NCI-H510A treated with DMSO at 0.1 percent for 48 hours (cell line): ENCODE data around the gene BOK.

Experiments used
- DNase-seq: peaks from one replicate; lab custom pipeline; 2025; lab: John Stamatoyannopoulos, UW

The BOK gene

GRCh38 chr2:241601841-241602240 is 43.3 kb downstream of the BOK start:
- DNase-seq, result peak; percentile 19

DNA sequence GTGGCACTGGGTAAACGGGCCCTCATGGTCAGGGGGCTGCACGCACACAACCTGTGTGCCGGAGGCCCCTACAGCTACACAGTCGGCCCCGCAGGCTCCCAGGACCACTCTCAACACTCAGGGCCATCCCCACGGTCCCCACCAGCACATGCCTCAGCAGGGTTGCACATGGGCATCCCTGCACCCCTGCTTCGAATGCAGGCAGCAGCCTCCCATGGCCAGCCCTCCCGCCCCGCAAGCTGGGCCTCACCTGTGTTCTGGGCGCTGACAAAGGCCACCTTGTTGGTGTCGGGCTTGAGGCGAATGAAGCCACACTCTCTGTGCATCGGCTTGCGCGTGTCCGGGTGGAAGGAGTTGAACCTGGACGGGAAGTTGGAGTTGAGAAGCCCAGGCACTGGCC is 44.2 kb downstream of the BOK start:
- DNase-seq, result no peak

DNA sequence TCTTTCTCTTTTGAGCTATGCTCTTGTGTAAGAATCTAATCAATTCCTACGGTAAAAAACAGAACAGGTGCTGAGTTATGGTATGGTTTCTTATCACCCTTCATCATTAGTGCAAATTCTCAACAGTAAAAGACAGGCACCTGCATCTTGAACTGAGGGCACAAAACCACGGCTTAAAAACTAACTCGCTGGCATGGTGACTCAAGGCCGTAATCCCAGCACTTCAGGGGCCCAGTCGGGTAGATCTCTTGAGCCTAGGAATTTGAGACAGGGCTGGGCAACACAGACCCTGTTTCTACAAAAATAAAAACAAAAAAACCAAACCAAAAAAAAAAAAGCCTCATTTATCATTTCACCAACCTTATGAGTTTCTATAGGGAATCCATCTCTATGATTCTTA is 45.1 kb downstream of the BOK start:
- DNase-seq, result no peak

GRCh38 chr2:241606186-241606585 is 47.6 kb downstream of the BOK start:
- no peak for DNase-seq

GRCh38 chr2:241607162-241607885 is 48.8 kb downstream of the BOK start:
- DNase-seq, result no peak

DNA sequence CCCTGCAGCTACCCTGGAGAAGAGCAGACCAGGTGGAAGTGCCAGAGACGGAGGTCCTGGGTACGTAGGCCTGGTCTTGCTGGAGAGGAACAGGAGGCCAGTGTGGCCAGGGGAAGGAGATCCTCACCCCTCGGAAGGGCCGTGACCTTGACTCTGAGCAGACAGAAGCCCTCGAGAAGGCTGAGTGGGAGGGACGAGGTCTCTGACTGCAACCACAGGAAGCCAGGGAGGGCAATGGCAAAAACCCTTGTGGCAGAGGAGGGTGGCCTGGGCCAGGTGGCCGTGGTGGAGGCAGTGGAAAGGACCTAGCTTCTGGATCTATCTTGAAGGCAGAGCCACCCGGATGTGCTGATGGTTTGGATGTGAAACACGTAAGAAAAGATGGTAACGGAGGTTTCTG is 50.3 kb downstream of the BOK start:
- DNase-seq, result no peak

DNA sequence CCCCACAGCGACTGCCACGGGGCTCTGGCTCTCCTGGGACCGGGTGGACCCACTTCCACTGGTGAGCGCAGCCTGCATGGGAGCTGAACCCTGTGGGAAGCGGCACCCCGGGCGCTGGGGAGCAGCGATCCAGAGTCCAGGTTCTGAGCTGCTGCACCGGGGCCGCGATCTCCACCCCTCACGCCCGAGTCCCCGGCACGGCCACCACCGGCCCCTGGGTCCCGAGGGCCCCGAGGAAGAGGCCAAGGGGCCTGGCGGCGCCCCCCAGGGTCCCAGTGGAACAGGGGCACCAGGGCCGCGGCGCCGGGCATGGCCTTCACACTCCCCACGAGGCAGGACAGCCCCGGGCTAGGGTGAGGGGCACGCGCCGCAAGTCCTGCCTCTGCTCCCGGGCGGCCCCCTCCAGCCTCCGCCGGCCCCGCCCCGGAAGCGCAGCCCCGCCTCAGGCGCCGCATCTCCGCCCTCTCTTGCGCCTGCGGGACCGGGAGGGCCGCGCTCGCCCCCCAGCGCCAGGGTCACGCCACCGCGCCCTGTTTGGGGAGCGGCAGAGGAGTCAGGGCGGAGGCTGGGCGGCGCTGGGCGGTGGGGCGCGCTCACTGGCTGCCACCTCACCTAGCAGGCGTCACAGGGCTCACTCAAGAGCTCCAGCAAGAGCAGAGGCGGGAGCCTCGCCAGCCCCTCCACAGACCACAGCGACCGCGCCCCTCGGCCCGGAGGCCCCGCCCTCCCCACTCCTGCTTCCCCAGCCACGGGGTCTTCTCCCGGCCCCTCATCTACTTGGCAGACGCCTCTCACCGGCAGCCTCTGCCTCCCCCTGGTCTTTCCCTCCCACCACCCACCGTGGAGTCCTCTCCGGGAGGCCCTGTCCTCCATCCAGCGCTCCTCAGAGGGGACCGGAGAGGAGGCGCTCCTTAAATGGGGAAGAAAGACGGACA is 51.6 kb downstream of the BOK start:
- no peak for DNase-seq

DNA sequence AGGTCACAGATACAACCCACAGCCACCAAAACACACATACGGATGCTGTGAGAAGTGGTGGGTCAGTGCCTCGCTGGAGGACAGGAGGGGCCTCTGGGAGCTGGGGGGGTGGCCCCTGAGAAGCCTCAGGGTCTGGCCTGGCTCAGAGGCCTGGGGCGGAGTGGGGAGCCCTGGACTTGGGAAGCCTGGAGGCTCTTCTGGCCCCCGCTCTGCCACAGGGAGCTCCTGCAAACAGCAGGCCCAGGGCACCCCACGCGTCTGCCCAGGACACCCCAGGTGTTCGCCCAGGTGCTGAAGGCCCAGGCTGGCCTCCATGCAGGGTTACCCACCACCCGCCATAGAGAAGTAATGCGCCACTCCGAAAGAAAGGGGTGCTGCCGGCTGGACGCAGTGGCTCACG is 52.5 kb downstream of the BOK start:
- no peak for DNase-seq

- DNase-seq, result peak; percentile 58
Measured at GRCh38 chr2:241612156-241613016, 53.8 kb downstream of the BOK start.

- no peak for DNase-seq
Measured at GRCh38 chr2:241613017-241613780, 54.7 kb downstream of the BOK start.

- peak; percentile 76 for DNase-seq
Measured at GRCh38 chr2:241615041-241615440, 56.5 kb downstream of the BOK start.

- DNase-seq, result no peak
Measured at GRCh38 chr2:241615522-241616052, 57.0 kb downstream of the BOK start.

DNA sequence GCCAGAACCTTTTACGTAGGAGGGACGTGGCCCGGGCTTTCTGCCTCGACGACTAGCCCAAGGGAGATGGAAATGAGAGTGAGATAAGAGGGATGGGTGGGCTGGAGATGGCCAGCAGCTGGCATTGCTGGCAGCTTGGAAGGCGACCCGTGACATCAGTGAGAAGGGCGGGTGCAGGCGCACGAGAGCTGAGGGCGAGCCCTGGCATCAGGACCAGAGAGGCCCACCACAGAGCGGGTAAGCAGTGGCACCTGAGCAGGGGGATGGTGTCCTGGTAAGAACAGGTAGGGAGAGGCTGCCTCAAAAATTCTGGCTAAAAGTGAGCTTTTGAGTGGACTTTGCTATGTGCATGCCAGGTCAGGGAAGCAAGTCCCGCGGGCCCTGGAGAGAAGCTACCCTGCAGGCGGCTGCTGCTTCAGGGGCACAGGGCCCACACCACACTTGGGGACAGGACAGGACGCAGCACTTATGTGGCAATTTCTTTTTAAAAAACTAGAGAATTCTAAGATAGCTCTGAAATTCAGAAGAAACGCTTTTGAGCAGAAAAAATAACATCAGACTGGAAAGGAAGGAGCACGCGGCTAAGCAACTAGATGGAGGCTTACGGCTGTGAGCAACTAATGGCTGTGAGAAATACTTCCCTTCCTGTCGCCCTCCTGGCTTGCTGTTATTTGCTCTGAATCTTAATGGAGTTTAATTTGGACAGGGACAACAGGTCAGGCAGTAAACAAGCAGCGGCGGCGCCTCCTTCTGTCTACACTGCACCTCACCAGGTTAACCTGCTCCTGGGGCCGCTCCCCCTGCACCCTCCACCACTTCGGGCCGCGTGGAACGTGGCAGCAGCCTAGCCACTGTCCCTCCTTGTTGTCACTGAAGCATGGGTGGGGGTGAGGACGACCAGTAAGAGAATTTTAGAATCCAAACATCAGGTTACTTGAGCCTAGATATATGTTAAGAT is 57.9 kb downstream of the BOK start:
- peak; percentile 39 for DNase-seq

DNA sequence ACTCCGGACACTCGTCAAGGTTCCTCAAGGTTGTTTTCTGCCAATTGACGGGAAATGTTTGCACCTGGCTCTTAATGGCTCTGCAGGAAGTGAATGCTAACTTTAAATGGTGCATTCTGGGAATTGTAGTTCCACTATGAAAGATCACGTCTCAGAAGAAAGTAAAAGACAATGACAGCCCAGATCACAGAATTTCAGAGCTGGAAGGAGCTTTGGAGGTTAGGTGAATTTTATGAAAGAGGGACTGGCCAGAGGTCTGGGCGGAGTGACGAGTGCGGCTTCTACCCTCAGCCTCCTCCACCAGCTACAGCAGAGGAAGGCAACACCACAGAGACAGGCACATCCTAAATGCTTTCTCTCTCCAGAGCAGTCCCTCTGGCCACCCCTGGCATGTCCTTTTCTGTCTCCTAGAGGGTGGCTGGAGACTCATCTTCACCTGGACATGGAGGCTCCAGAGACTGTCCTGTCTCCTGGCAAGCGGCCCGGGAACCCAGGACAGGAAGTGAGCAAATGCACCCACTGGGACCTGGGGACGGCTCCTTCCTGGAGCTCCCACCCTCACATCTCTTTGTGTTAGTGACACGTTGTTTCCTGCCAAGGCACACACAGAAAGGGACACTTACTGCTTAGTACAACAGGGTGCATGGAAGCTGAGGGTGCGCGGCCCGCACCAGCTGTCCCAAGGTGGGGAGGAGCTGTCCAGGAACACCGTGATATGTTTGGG is 59.0 kb downstream of the BOK start:
- DNase-seq, result peak; percentile 56

GRCh38 chr2:241618296-241618805 is 59.8 kb downstream of the BOK start:
- no peak for DNase-seq

DNA sequence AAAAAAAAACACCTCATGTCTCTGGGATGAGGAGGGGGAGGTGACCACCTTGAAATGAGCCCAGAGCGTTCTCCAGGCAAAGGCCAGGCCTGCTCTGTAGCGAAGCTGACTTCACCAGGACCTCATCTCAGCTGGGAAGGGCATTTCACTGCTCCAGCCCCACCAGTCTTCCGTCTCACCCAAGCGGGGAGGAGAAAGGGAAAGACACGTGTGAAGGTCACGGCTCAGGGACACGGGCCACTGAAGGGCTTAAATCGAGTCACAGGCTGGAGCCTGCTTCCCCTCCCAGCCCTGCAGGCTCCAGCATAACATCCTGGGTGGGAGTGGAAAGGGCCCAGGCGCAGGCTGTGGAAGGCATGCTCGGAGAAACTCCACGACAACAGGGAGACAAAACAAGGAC is 60.3 kb downstream of the BOK start:
- no peak for DNase-seq

GRCh38 chr2:241619597-241620418 is 61.3 kb downstream of the BOK start:
- DNase-seq, result no peak

GRCh38 chr2:241620419-241620769 is 61.8 kb downstream of the BOK start:
- DNase-seq, result no peak
